ENCODE results near the gene TECTB. TPM values are rescaled to one million over a fixed set of nuclear protein-coding genes. Genes with fewer than 3 reads are reported as not detected.

TECTB gene
- total RNA-seq, 1 donor from 2014 or later: not detected

DNA sequence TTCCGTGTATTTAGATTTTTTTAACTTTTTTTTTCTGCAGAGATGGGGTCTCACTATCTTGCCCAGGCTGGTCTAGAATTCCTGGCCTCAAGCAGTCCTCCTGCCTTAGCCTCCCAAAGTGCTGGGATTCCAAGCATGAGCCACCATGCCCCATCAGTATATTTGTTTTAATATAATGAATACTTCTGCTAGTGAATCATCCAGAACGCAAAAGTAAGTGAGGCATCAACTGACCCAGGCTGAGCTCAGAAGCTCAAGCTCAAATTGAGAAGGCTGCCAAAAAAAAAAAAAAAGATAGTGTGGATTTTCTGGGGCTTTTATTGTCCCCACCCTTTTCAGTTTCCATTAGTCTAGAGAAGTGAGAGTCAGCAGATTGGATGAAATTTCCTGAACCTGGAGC is 39.0 kb upstream of the TECTB start:
- Histone ChIP-seq H3K27me3 (ENCODE audit: insufficient read depth, low read length) (no peaks in the 10 kb centered on the region), H3K79me2 (ENCODE audit: insufficient read depth, low read length) (no peaks in the 10 kb centered on the region), H3K4me2 (ENCODE audit: low read length) (no peak overlapping the region), H3K36me3 (ENCODE audit: insufficient read depth, low read length) (no peaks in the 10 kb centered on the region), H3K27ac (ENCODE audit: low read depth, low read length) (no peak overlapping the region), H3K9ac (ENCODE audit: low read length) (no peak overlapping the region), H3K4me1 (ENCODE audit: insufficient read depth, low read length) (no peaks in the 10 kb centered on the region), H3K9me3 (ENCODE audit: insufficient read depth, low read depth, low read length) (peaks cover 8% of the 10 kb centered on the region), H2AFZ (ENCODE audit: low read depth, low read length) (no peak overlapping the region), H3K4me3 (ENCODE audit: insufficient read depth, low read depth, low read length) (no peak overlapping the region), H4K20me1 (ENCODE audit: insufficient read depth, low read length) (no peaks in the 10 kb centered on the region)
- Mint-ChIP-seq H3K36me3 (ENCODE audit: low read depth, unreplicated experiment) (no peaks in the 10 kb centered on the region), H3K9me3 (ENCODE audit: unreplicated experiment) (peaks cover 10% of the 10 kb centered on the region), H3K4me3 (ENCODE audit: unreplicated experiment) (no peak overlapping the region), H3K27ac (ENCODE audit: unreplicated experiment) (no peak overlapping the region), H3K4me1 (ENCODE audit: low read depth, unreplicated experiment) (peaks cover 2% of the 10 kb centered on the region), H3K27me3 (ENCODE audit: low read depth, unreplicated experiment) (peaks cover 2% of the 10 kb centered on the region)
- FAIRE-seq (no peak), DNase-seq (ENCODE audit: low read depth) (no peak)
- TF ChIP-seq EZH2 (IDR thresholded peaks at IDR 0.05; ENCODE audit: insufficient read depth, low read length): no peak
- TF ChIP-seq, protein P1, sequence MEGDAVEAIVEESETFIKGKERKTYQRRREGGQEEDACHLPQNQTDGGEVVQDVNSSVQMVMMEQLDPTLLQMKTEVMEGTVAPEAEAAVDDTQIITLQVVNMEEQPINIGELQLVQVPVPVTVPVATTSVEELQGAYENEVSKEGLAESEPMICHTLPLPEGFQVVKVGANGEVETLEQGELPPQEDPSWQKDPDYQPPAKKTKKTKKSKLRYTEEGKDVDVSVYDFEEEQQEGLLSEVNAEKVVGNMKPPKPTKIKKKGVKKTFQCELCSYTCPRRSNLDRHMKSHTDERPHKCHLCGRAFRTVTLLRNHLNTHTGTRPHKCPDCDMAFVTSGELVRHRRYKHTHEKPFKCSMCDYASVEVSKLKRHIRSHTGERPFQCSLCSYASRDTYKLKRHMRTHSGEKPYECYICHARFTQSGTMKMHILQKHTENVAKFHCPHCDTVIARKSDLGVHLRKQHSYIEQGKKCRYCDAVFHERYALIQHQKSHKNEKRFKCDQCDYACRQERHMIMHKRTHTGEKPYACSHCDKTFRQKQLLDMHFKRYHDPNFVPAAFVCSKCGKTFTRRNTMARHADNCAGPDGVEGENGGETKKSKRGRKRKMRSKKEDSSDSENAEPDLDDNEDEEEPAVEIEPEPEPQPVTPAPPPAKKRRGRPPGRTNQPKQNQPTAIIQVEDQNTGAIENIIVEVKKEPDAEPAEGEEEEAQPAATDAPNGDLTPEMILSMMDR (IDR thresholded peaks at IDR 0.05; ENCODE audit: insufficient read depth, low read depth, low read length): no peak

DNA sequence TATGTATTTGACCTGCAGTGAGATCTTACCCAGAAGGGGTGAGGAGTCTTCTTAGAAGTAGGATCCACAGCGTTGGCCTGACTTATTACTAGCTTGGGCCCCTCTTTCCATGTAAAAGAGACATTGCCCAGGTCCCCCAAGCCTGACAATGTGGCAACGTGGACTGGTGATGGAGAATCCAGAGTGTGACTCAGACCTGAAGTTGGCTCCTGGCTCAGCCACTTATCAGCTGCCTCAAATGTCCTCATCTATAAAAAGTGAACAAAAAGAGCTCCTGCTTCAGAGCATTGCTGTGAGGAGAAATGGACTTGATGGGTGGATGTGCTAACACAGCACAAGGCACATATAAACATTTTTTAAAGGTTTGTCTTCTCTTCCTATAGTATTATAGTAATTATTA is 35.4 kb upstream of the TECTB start:
- no peaks in the 10 kb centered on the region for H3K27me3 ChIP-seq (ENCODE audit: insufficient read depth, low read length)
- no peaks in the 10 kb centered on the region for H3K36me3 ChIP-seq (ENCODE audit: insufficient read depth, low read length)
- H3K27ac Mint-ChIP-seq (ENCODE audit: unreplicated experiment): no peak overlapping the region
- H3K9me3 ChIP-seq (ENCODE audit: insufficient read depth, low read depth, low read length): no peaks in the 10 kb centered on the region
- no peak overlapping the region for H3K9ac ChIP-seq (ENCODE audit: low read length)
- no peaks in the 10 kb centered on the region for H4K20me1 ChIP-seq (ENCODE audit: insufficient read depth, low read length)
- peaks cover 6% of the 10 kb centered on the region for H3K4me1 Mint-ChIP-seq (ENCODE audit: low read depth, unreplicated experiment)
- H3K4me1 ChIP-seq (ENCODE audit: insufficient read depth, low read length): no peaks in the 10 kb centered on the region
- H3K9me3 Mint-ChIP-seq (ENCODE audit: unreplicated experiment): peaks cover 21% of the 10 kb centered on the region
- H3K4me3 ChIP-seq (ENCODE audit: insufficient read depth, low read depth, low read length): no peak overlapping the region
- no peak overlapping the region for H3K4me2 ChIP-seq (ENCODE audit: low read length)
- H3K79me2 ChIP-seq (ENCODE audit: insufficient read depth, low read length): no peaks in the 10 kb centered on the region
- no peaks in the 10 kb centered on the region for H3K27me3 Mint-ChIP-seq (ENCODE audit: low read depth, unreplicated experiment)
- H3K36me3 Mint-ChIP-seq (ENCODE audit: low read depth, unreplicated experiment): peaks cover 3% of the 10 kb centered on the region
- no peak overlapping the region for H3K4me3 Mint-ChIP-seq (ENCODE audit: unreplicated experiment)
- no peak overlapping the region for H2AFZ ChIP-seq (ENCODE audit: low read depth, low read length)
- DNase-seq (ENCODE audit: low read depth) (no peak), FAIRE-seq (no peak)
- no peak overlapping the region for H3K27ac ChIP-seq (ENCODE audit: low read depth, low read length)
- TF ChIP-seq, protein P1 (IDR thresholded peaks at IDR 0.05; ENCODE audit: insufficient read depth, low read depth, low read length): no peak
- TF ChIP-seq EZH2 (IDR thresholded peaks at IDR 0.05; ENCODE audit: insufficient read depth, low read length): no peak

DNA sequence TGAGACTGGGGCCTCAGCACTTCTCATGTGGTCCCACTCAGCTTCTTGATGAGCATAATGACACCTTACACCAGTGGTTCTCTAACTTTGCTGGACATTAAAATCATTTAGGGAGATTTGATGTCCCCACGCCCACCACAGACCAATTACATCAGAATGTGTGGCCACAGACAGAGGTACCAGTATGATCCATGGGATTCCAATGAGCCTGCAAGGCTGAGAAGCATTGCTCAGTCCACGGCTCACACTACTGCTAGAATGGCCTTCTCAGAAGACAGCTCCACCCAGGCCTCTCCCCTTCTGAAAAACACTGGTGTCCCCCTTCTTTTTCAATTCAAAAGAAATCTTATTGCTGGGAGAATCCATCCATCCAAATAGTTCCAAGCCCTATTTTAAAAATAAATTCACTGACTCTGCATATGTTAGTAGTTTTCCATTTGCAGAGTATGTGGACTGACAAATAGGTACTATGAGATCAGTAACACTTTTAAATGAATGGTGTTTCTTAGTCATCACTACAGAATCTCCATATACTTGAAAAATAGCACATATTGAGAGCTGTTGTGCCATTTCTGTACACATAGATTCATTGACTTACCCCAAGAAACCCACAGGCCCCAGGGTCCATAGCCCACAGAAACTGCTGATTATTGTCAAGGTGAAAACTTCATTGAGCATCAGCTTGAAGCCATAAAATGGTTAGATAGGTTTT is 34.5 kb upstream of the TECTB start:
- peaks cover 6% of the 10 kb centered on the region for H3K4me1 Mint-ChIP-seq (ENCODE audit: low read depth, unreplicated experiment)
- H3K27me3 Mint-ChIP-seq (ENCODE audit: low read depth, unreplicated experiment): no peaks in the 10 kb centered on the region
- Histone ChIP-seq H3K27me3 (ENCODE audit: insufficient read depth, low read length) (no peaks in the 10 kb centered on the region), H4K20me1 (ENCODE audit: insufficient read depth, low read length) (no peaks in the 10 kb centered on the region), H2AFZ (ENCODE audit: low read depth, low read length) (no peak overlapping the region), H3K4me2 (ENCODE audit: low read length) (no peak overlapping the region), H3K4me3 (ENCODE audit: insufficient read depth, low read depth, low read length) (no peak overlapping the region), H3K27ac (ENCODE audit: low read depth, low read length) (no peak overlapping the region), H3K4me1 (ENCODE audit: insufficient read depth, low read length) (no peaks in the 10 kb centered on the region), H3K9ac (ENCODE audit: low read length) (no peak overlapping the region), H3K36me3 (ENCODE audit: insufficient read depth, low read length) (no peaks in the 10 kb centered on the region), H3K9me3 (ENCODE audit: insufficient read depth, low read depth, low read length) (no peaks in the 10 kb centered on the region), H3K79me2 (ENCODE audit: insufficient read depth, low read length) (no peaks in the 10 kb centered on the region)
- DNase-seq (ENCODE audit: low read depth) (no peak), FAIRE-seq (no peak)
- H3K4me3 Mint-ChIP-seq (ENCODE audit: unreplicated experiment): no peak overlapping the region
- TF ChIP-seq EZH2 (IDR thresholded peaks at IDR 0.05; ENCODE audit: insufficient read depth, low read length): no peak
- TF ChIP-seq, protein P1 (IDR thresholded peaks at IDR 0.05; ENCODE audit: insufficient read depth, low read depth, low read length): no peak
- H3K27ac Mint-ChIP-seq (ENCODE audit: unreplicated experiment): no peak overlapping the region
- H3K9me3 Mint-ChIP-seq (ENCODE audit: unreplicated experiment): peaks cover 21% of the 10 kb centered on the region
- H3K36me3 Mint-ChIP-seq (ENCODE audit: low read depth, unreplicated experiment): peaks cover 3% of the 10 kb centered on the region
